Dermis microvascular lymphatic vessel endothelial cell (primary cell): ENCODE data around the gene VARS2. TPM values are rescaled to one million over a fixed set of nuclear protein-coding genes. Genes with fewer than 3 reads are reported as not detected.
"Not testable (repeated sequence)": the region's sequence is repeated elsewhere in the genome, so short reads cannot be mapped to it uniquely, and the experiment has no call there.

ENCODE experiments used
- DNase-seq, 2 donors: peaks; one replicate each; pipeline versions ENCODE4 v3.0.0 to v3.0.0-alpha.2; 2010; ENCODE audit warnings: low read depth in 2 of 2
- total RNA-seq: library from RNA; depleted of rRNA; stranded (reverse); fragments of >200 nt; gene quantifications from 2 replicates; pipeline ENCODE4 v1.2.1, GENCODE V29; 2014

The VARS2 gene
- total RNA-seq = 11.1 and 16.6 TPM in 2 replicates

- DNase-seq = peak; percentile 73 to 94
These were observed at the start of gene VARS2 for GRCh38 chr6:30914076-30914853. TSS of gene VARS2 (plus strand) at chr6:30914238. CDS start at chr6:30914837, 599 bp downstream.

- DNase-seq = no peak
These were observed 49.7 kb upstream of the VARS2 start for GRCh38 chr6:30864325-30864724.

GRCh38 chr6:30869241-30869749 lies 44.7 kb upstream of the VARS2 start:
- DNase-seq = not testable (repeated sequence)

- DNase-seq = no peak
These were observed 43.5 kb upstream of the VARS2 start for GRCh38 chr6:30870546-30870945.

DNA sequence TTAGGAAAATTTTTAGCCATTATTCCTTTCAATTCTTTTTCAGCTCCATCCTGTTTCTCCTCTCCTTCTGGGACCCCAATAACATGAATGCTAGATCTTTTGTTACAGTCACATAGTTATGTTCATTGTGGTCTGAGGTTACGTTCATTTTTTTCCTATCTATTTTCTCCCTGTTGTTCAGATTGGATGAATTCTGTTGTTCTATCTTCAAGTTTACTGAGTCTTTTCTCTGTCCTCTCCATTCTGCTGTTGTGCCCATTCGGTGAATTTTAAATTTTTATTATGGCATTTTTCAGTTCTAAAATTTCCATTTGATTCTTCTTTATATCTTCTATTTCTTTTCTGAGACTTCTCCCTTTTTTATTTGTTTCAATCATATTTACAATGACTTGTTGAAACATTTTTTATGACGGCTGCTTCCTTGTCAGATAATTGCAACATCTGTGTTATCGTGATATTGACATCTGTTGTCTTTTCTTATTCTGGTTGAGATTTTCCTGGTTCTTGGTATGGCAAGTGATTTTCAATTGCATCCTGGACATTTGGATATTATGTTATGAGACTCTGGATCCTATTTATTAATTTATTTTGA lies 42.4 kb upstream of the VARS2 start:
- no peak for DNase-seq

- no peak for DNase-seq
These were observed 40.8 kb upstream of the VARS2 start for GRCh38 chr6:30873137-30873640.

DNA sequence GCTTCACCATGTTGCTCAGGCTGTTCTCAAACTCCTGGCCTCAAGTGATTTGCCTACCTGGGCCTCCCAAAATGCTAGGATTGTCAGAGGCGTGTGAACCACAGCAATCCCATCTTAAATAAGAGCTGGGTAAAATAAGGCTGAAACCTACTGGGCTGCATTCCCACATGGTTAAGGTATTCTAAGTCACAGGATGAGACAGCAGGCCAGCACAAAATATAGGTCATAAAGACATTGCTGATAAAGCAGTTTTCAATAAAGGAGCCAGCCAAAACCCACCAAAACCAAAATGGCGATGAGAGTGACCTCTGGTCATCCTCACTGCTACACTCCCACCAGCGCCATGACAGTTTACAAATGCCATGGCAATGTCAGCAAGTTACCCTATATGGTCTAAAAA lies 40.2 kb upstream of the VARS2 start:
- DNase-seq = not testable (repeated sequence)

DNA sequence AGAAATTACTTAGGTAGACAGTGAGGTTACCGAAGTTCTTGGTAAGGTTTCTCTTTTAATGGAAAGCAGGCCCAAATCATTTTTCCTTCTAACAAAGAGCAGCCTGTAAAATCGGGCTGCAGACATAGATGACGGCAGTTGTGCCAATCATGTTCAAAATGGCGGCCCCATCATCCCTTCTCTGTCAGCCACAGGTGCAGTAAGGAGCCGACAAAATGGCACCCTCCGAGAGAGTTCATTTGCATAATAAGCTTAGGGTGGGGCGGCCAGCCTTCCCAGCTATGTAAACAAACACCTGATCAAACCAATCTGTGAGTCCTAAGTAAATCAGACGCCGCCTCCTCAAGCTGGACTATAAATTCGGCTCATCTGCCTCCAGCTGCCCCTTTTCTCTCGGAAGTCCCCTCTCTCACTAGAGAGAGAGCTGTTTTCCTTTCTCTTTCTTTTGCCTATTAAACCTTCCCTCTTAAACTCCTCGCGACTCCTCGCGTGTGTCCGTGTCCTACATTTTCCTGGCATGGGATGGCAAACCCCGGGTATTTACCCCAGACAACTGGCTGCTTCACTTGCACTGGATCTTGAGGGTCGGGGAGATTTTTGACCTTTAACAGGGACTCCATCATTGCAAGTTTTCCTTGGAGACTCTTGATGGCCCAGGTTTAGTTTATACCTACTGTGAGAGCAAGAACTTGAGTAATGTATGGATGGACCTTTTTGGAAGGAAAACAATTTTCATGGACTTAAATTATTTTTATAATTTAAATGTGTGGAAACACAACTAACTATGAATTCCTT lies 38.6 kb upstream of the VARS2 start:
- no peak for DNase-seq

GRCh38 chr6:30876039-30876730 lies 37.9 kb upstream of the VARS2 start:
- DNase-seq = peak; percentile 84 to 97

DNA sequence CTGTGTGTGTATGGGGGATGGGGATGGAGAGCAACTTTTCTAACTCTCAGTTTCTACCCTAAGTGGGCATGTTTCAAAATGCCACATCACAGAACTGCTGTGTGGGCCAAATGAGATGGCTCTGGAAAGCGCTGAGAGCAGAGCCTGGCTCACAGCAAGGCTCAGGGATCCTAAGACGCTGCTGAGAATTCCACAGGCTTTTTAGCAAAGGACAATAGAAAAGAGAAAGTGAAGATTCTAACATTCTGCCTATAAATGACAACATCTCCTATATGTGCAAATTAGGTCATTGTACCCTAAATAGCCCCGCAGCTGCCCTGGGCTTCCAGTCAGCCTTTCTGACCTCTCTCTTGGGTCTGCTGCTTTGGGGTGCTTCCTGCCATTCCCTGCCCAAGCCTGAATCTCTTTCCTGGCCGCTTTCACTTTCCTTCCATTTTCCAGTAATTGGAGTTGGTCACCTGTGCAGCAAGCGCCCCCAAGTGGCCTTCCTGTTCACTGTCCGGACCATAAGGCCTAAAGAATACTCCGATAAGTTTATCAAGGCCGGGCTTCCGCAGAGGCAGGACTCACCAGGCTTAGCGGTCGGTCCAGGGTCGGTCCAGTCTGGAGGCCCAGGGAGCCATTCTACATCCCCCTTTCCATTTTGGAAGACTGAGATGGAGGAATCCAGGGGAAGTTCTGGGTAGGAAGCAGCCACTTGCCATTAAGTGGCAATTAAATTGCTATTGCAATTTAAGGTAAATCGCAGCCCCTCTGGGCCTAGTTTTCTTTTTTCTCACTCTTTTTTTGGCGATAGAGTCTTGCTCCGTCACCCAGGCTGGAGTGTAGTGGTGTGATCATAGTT lies 36.4 kb upstream of the VARS2 start:
- peak; percentile 80 to 93 for DNase-seq

GRCh38 chr6:30879684-30880427 lies 34.2 kb upstream of the VARS2 start:
- DNase-seq = no peak

GRCh38 chr6:30880698-30881252 lies 33.3 kb upstream of the VARS2 start:
- no peak for DNase-seq

GRCh38 chr6:30881392-30882203 lies 32.4 kb upstream of the VARS2 start:
- no peak for DNase-seq

DNA sequence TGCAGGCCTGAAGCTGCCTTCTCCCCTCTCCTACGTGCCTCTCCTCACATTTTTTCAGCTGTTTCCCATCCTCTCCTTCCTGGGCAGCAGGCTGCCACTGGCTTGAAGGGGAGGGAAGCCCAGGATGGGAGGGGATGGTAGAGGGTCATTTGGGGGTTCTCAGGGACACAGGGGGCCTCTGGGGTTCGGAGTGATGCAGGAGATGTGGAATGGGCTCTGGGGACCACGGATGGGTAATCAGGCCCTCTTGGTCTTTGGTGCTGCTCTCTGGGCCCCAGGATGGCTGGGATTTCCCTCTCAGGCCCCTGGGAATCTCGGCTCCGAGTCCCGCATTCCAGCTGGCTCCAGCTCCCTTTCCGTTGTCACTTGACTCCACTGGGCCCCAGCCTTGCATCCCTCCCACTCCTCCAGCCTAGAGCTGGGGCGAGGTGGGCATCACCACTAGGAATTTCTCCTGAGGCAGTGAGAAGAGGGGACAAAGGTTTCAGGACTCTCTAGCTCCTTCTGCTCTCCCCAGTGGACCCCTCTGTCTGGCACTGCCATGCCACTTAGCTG lies 31.8 kb upstream of the VARS2 start:
- no peak for DNase-seq

DNA sequence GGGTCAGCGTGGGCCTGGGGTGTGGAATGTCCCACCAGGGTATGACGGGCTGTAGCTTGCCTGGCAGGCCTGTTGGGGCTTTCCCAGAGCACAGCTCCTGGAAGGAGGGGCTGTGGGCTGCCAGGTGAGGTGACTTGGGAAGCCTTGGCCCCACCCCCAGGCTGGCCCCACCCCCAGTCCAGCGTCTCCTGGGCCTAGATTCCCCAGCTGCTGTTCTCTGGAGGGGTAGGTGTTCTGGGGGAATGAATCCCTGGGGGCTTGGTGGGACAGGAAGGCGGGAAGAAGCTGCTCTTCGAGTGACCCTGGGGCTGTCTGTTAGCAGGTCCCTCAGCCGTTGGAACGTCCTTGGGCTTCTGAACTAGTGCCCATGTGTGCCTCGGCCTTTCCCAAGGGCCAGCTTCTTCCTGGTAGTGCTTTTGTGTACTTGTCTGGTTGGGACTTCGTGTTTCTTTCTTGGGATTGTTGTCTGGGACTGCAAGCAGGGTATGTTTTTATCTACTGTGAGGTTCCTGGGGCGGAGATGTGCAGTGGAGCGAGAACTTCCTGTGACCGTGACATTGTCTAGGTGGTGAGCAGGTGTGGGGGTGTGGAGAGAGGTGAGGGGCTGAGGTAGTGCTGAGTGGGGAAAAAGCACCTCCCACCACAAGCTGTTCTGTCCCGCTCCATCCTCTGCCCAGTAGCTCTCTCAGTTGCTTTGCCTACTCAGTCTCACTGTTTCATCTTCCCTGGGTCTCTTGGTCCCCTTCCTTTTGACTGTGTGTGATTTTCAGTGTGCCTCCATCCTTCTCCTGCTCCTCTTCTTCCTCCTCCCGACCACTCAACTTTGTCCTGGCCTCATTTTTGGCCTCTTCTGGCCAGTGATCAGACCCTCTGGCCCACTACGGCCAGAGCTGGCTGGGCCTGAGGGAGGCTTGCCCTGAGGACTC lies 31.0 kb upstream of the VARS2 start:
- DNase-seq = no peak

- DNase-seq = peak in 1 of 2 donors; percentile 49
These were observed 30.1 kb upstream of the VARS2 start, which contains the start of gene DDR1 for GRCh38 chr6:30883685-30884520. TSS of gene DDR1 (plus strand) at chr6:30884519. CDS start at chr6:30888730, 4,211 bp downstream.
